Activated CD4-positive, alpha-beta memory T cell treated with anti-CD3 and anti-CD28 coated beads for 36 hours (primary cell): ENCODE results near the gene EGR2. TPM values are rescaled to one million over a fixed set of nuclear protein-coding genes. Genes with fewer than 3 reads are reported as not detected.
"Not testable (repeated sequence)": the region's sequence is repeated elsewhere in the genome, so short reads cannot be mapped to it uniquely, and the experiment has no call there.

Source experiments
- CTCF ChIA-PET: fragments of 350-600 bp; sonication (Branson Sonifier 250); formaldehyde crosslinking; loops from one replicate; lab custom pipeline; 2021; ENCODE audit warnings: antibody characterized with exemption, inconsistent platforms; lab: Charles Lee
- POLR2A ChIA-PET: fragments of 350-600 bp; sonication (Branson Sonifier 250); formaldehyde crosslinking; loops from one replicate; lab custom pipeline; 2021; ENCODE audit warnings: antibody characterized with exemption; lab: Charles Lee
- DNase-seq: peaks from one replicate; pipeline ENCODE4 v3.0.0-alpha.2; 2020
- H3K27ac Mint-ChIP-seq: one replicate; pipeline ENCODE4 v1.8.0; 2021; ENCODE audit warnings: mixed read lengths
- H3K27me3 Mint-ChIP-seq: one replicate; pipeline ENCODE4 v1.8.0; 2021; ENCODE audit warnings: mixed read lengths
- H3K36me3 Mint-ChIP-seq: one replicate; pipeline ENCODE4 v1.8.0; 2021; ENCODE audit warnings: mixed read lengths
- H3K4me1 Mint-ChIP-seq: one replicate; pipeline ENCODE4 v1.8.0; 2021; ENCODE audit warnings: low read depth, mixed read lengths
- H3K4me3 Mint-ChIP-seq: one replicate; pipeline ENCODE4 v1.8.0; 2021; ENCODE audit warnings: mild to moderate bottlenecking, mixed read lengths
- H3K9me3 Mint-ChIP-seq: one replicate; pipeline ENCODE4 v1.8.0; 2021; ENCODE audit warnings: mixed read lengths
- intact Hi-C: fragments of 100-400 bp; cut with micrococcal nuclease; formaldehyde crosslinking; loops from one replicate; pipeline ENCODE4 v1.15.1; 2023
- total RNA-seq, 2 experiments: library from RNA; stranded (reverse); gene quantifications; one replicate each; pipeline ENCODE4 v1.2.3, GENCODE V29; 2021

EGR2 gene
- total RNA-seq, 2 experiments from 2014 or later: 66.9 to 68.2 TPM

GRCh38 chr10:62792261-62792660 is 23.9 kb downstream of the EGR2 start:
- peaks cover 12% of the 10 kb centered on the region for H3K27me3 Mint-ChIP-seq
- ChIA-PET CTCF (no interaction called here), POLR2A (interaction anchor here (0.7 kb wide), 1 partner anchor 13 kb away, joined by 5 read pairs; no protein-coding TSS in a partner anchor)
- H3K4me3 Mint-ChIP-seq: no peak overlapping the region
- H3K27ac Mint-ChIP-seq: no peak overlapping the region
- H3K4me1 Mint-ChIP-seq: no peaks in the 10 kb centered on the region
- intact Hi-C loops: no loop called here
- no peak for DNase-seq
- H3K9me3 Mint-ChIP-seq: peaks cover under 1% of the 10 kb centered on the region
- H3K36me3 Mint-ChIP-seq: no peaks in the 10 kb centered on the region

- H3K4me1 Mint-ChIP-seq: no peaks in the 10 kb centered on the region
- H3K4me3 Mint-ChIP-seq: no peak overlapping the region
- ChIA-PET CTCF (interaction anchor here (0.6 kb wide), 1 partner anchor 445 kb away, joined by 3 read pairs; no protein-coding TSS in a partner anchor), POLR2A (no interaction called here)
- no peak overlapping the region for H3K27ac Mint-ChIP-seq
- H3K9me3 Mint-ChIP-seq: peaks cover 6% of the 10 kb centered on the region
- intact Hi-C loops: no loop called here
- H3K27me3 Mint-ChIP-seq: peaks cover 7% of the 10 kb centered on the region
- H3K36me3 Mint-ChIP-seq: peaks cover 2% of the 10 kb centered on the region
- no peak for DNase-seq
These were observed 25.6 kb downstream of the EGR2 start for GRCh38 chr10:62790571-62790970.

- CTCF ChIA-PET: interaction anchor here (0.6 kb wide), 2 partner anchors 68 to 444 kb away, joined by 3 read pairs; no protein-coding TSS in a partner anchor
- peaks cover 7% of the 10 kb centered on the region for H3K27me3 Mint-ChIP-seq
- H3K27ac Mint-ChIP-seq: no peak overlapping the region
- intact Hi-C loops: no loop called here
- DNase-seq: no peak
- peaks cover 9% of the 10 kb centered on the region for H3K9me3 Mint-ChIP-seq
- POLR2A ChIA-PET: no interaction called here
- H3K4me1 Mint-ChIP-seq: no peaks in the 10 kb centered on the region
- no peak overlapping the region for H3K4me3 Mint-ChIP-seq
- H3K36me3 Mint-ChIP-seq: peaks cover 4% of the 10 kb centered on the region
These were observed 26.1 kb downstream of the EGR2 start for GRCh38 chr10:62790019-62790555.

- peaks cover 5% of the 10 kb centered on the region for H3K27me3 Mint-ChIP-seq
- H3K4me3 Mint-ChIP-seq: no peak overlapping the region
- CTCF ChIA-PET: no interaction called here
- POLR2A ChIA-PET: no interaction called here
- H3K36me3 Mint-ChIP-seq: peaks cover 7% of the 10 kb centered on the region
- DNase-seq: no peak
- intact Hi-C loops: no loop called here
- no peak overlapping the region for H3K27ac Mint-ChIP-seq
- no peaks in the 10 kb centered on the region for H3K4me1 Mint-ChIP-seq
- peaks cover 19% of the 10 kb centered on the region for H3K9me3 Mint-ChIP-seq
These were observed 27.2 kb downstream of the EGR2 start for GRCh38 chr10:62788861-62789467.

GRCh38 chr10:62788285-62788684 is 27.9 kb downstream of the EGR2 start:
- H3K4me3 Mint-ChIP-seq, H3K4me1 Mint-ChIP-seq, POLR2A ChIA-PET, DNase-seq, H3K36me3 Mint-ChIP-seq, CTCF ChIA-PET, intact Hi-C loops, H3K27me3 Mint-ChIP-seq: not testable (repeated sequence)
- H3K27ac Mint-ChIP-seq: peak overlapping the region; percentile 26
- peaks cover 22% of the 10 kb centered on the region for H3K9me3 Mint-ChIP-seq

GRCh38 chr10:62784537-62784936 is 31.6 kb downstream of the EGR2 start:
- H3K27ac Mint-ChIP-seq, POLR2A ChIA-PET, CTCF ChIA-PET: not testable (repeated sequence)

GRCh38 chr10:62779487-62780248 is 36.5 kb downstream of the EGR2 start:
- Mint-ChIP-seq H3K27ac (no peak overlapping the region), H3K4me1 (peaks cover 22% of the 10 kb centered on the region), H3K4me3 (no peak overlapping the region), H3K9me3 (peaks cover 9% of the 10 kb centered on the region), H3K36me3 (no peaks in the 10 kb centered on the region), H3K27me3 (peaks cover 1% of the 10 kb centered on the region)
- intact Hi-C loops: loop anchor here (1.0 to 2.0 kb wide), 5 partner anchors 30 to 99 kb away; no protein-coding TSS in a partner anchor
- ChIA-PET POLR2A (interaction anchor here (0.6 to 1.6 kb wide), 12 partner anchors 15 to 356 kb away, joined by 3 to 9 read pairs (median 4); no protein-coding TSS in a partner anchor), CTCF (interaction anchor here (0.8 to 2.9 kb wide), 9 partner anchors 25 to 325 kb away, joined by 3 to 13 read pairs (median 4); partner anchors contain the start of genes ADO and EGR2)
- peak; percentile 89 for DNase-seq

More at GRCh38 chr10:62784537-62784936, 31.6 kb downstream of the EGR2 start:
- H3K9me3 Mint-ChIP-seq: peaks cover 22% of the 10 kb centered on the region
- H3K36me3 Mint-ChIP-seq, H3K27me3 Mint-ChIP-seq, DNase-seq, intact Hi-C loops, H3K4me3 Mint-ChIP-seq, H3K4me1 Mint-ChIP-seq: not testable (repeated sequence)

GRCh38 chr10:62778125-62778524 is 38.0 kb downstream of the EGR2 start:
- intact Hi-C loops: loop anchor here (2.0 kb wide), 2 partner anchors 75 to 97 kb away; no protein-coding TSS in a partner anchor
- no peaks in the 10 kb centered on the region for H3K27me3 Mint-ChIP-seq
- DNase-seq: peak; percentile 22
- H3K36me3 Mint-ChIP-seq: no peaks in the 10 kb centered on the region
- POLR2A ChIA-PET: no interaction called here
- no peaks in the 10 kb centered on the region for H3K9me3 Mint-ChIP-seq
- CTCF ChIA-PET: interaction anchor here (2.0 to 2.9 kb wide), 2 partner anchors 29 to 33 kb away, joined by 8 to 13 read pairs; no protein-coding TSS in a partner anchor
- no peak overlapping the region for H3K27ac Mint-ChIP-seq
- peaks cover 22% of the 10 kb centered on the region for H3K4me1 Mint-ChIP-seq
- H3K4me3 Mint-ChIP-seq: no peak overlapping the region

- CTCF ChIA-PET: interaction anchor here (1.3 kb wide), 1 partner anchor 30 kb away, joined by 3 read pairs; no protein-coding TSS in a partner anchor
- Mint-ChIP-seq H3K4me1 (peaks cover 8% of the 10 kb centered on the region), H3K4me3 (no peak overlapping the region), H3K27me3 (no peaks in the 10 kb centered on the region), H3K9me3 (no peaks in the 10 kb centered on the region), H3K36me3 (no peaks in the 10 kb centered on the region), H3K27ac (no peak overlapping the region)
- no peak for DNase-seq
- POLR2A ChIA-PET: no interaction called here
- intact Hi-C loops: no loop called here
These were observed 43.8 kb downstream of the EGR2 start for GRCh38 chr10:62772186-62772974.

GRCh38 chr10:62769574-62770242 is 46.5 kb downstream of the EGR2 start:
- Mint-ChIP-seq H3K27ac (peak overlapping the region; percentile 19), H3K36me3 (no peaks in the 10 kb centered on the region), H3K4me1 (peaks cover 14% of the 10 kb centered on the region), H3K9me3 (no peaks in the 10 kb centered on the region), H3K4me3 (no peak overlapping the region), H3K27me3 (no peaks in the 10 kb centered on the region)
- DNase-seq: peak; percentile 28
- CTCF ChIA-PET: no interaction called here
- POLR2A ChIA-PET: interaction anchor here (0.8 kb wide), 1 partner anchor 71 kb away, joined by 3 read pairs; no protein-coding TSS in a partner anchor
- intact Hi-C loops: no loop called here

GRCh38 chr10:62766386-62766785 is 49.8 kb downstream of the EGR2 start:
- H3K27me3 Mint-ChIP-seq: no peaks in the 10 kb centered on the region
- CTCF ChIA-PET: no interaction called here
- H3K27ac Mint-ChIP-seq: no peak overlapping the region
- H3K4me3 Mint-ChIP-seq: no peak overlapping the region
- POLR2A ChIA-PET: no interaction called here
- H3K9me3 Mint-ChIP-seq: no peaks in the 10 kb centered on the region
- DNase-seq: no peak
- H3K4me1 Mint-ChIP-seq: peaks cover 15% of the 10 kb centered on the region
- intact Hi-C loops: no loop called here
- H3K36me3 Mint-ChIP-seq: no peaks in the 10 kb centered on the region
